ENCODE measurements around the gene ZNF160.
A peak's percentile ranks its signal among the peaks of the same experiment; 100 is the strongest.
"Not testable (repeated sequence)": the region's sequence is repeated elsewhere in the genome, so short reads cannot be mapped to it uniquely, and the experiment has no call there.

The ZNF160 gene

GRCh38 chr19:53103234-53104203 lies at the start of gene ZNF160:
TSS of gene ZNF160 (minus strand) at chr19:53103422. CDS start at chr19:53086276, 17,146 bp downstream.
- peak; percentile 99 for DNase-seq (ENCODE audit: low spot score)

GRCh38 chr19:53147645-53148044 lies 44.4 kb upstream of the ZNF160 start:
- DNase-seq (ENCODE audit: low spot score) = no peak

GRCh38 chr19:53140351-53140750 lies 37.1 kb upstream of the ZNF160 start:
- DNase-seq (ENCODE audit: low spot score) = no peak

GRCh38 chr19:53136432-53136831 lies 33.2 kb upstream of the ZNF160 start:
- DNase-seq (ENCODE audit: low spot score) = no peak

GRCh38 chr19:53132141-53132991 lies 29.1 kb upstream of the ZNF160 start, which contains the start of gene ZNF415:
TSS of gene ZNF415 (minus strand) at chr19:53132910. CDS start at chr19:53122676, 10,234 bp downstream.
- peak; percentile 52 for DNase-seq (ENCODE audit: low spot score)

- DNase-seq (ENCODE audit: low spot score) = no peak
Measured at GRCh38 chr19:53131727-53132126, 28.5 kb upstream of the ZNF160 start.

- no peak for DNase-seq (ENCODE audit: low spot score)
Measured at GRCh38 chr19:53131085-53131590, 27.9 kb upstream of the ZNF160 start.

- no peak for DNase-seq (ENCODE audit: low spot score)
Measured at GRCh38 chr19:53130506-53130905, 27.3 kb upstream of the ZNF160 start.

- DNase-seq (ENCODE audit: low spot score) = not testable (repeated sequence)
Measured at GRCh38 chr19:53126733-53127526, 23.7 kb upstream of the ZNF160 start.

GRCh38 chr19:53123400-53123799 lies 20.2 kb upstream of the ZNF160 start:
- no peak for DNase-seq (ENCODE audit: low spot score)

GRCh38 chr19:53112286-53112685 lies 9.1 kb upstream of the ZNF160 start:
- no peak for DNase-seq (ENCODE audit: low spot score)

- DNase-seq (ENCODE audit: low spot score) = no peak
Measured at GRCh38 chr19:53109527-53109926, 6.3 kb upstream of the ZNF160 start.

GRCh38 chr19:53102756-53103233 lies 427 bp downstream of the ZNF160 start:
- peak; percentile 33 for DNase-seq (ENCODE audit: low spot score)

- no peak for DNase-seq (ENCODE audit: low spot score)
Measured at GRCh38 chr19:53102206-53102755, 941 bp downstream of the ZNF160 start.

GRCh38 chr19:53101518-53101917 lies 1.7 kb downstream of the ZNF160 start:
- DNase-seq (ENCODE audit: low spot score) = no peak

GRCh38 chr19:53098570-53098969 lies 4.7 kb downstream of the ZNF160 start:
- not testable (repeated sequence) for DNase-seq (ENCODE audit: low spot score)

- DNase-seq (ENCODE audit: low spot score) = not testable (repeated sequence)
Measured at GRCh38 chr19:53096982-53097690, 6.1 kb downstream of the ZNF160 start.

GRCh38 chr19:53096579-53096978 lies 6.6 kb downstream of the ZNF160 start:
- not testable (repeated sequence) for DNase-seq (ENCODE audit: low spot score)

GRCh38 chr19:53094754-53095575 lies 8.3 kb downstream of the ZNF160 start:
- no peak for DNase-seq (ENCODE audit: low spot score)
